Activated T-cell treated with anti-CD3 and anti-CD28 coated beads for 4 hours (primary cell): ENCODE results near the gene SHH.

Experiments
- DNase-seq: peaks from one replicate; pipeline ENCODE4 v3.0.0-alpha.2; 2020

Gene SHH

GRCh38 chr7:155811895-155812761 is at the start of gene SHH:
SHH (minus strand) TSS chr7:155812463; CDS start chr7:155812122, 341 bp downstream.
- no peak for DNase-seq

- DNase-seq = no peak
Observed at GRCh38 chr7:155861480-155861868, 49.2 kb upstream of the SHH start.

GRCh38 chr7:155860840-155861479 is 48.7 kb upstream of the SHH start:
- no peak for DNase-seq

- no peak for DNase-seq
Observed at GRCh38 chr7:155860461-155860839, 48.2 kb upstream of the SHH start.

GRCh38 chr7:155858521-155859061 is 46.3 kb upstream of the SHH start:
- no peak for DNase-seq

- DNase-seq = no peak
Observed at GRCh38 chr7:155857141-155857540, 44.9 kb upstream of the SHH start.

GRCh38 chr7:155856656-155857055 is 44.4 kb upstream of the SHH start:
- DNase-seq = no peak

- DNase-seq = no peak
Observed at GRCh38 chr7:155852426-155853301, 40.4 kb upstream of the SHH start.

GRCh38 chr7:155851892-155852291 is 39.6 kb upstream of the SHH start:
- DNase-seq = no peak

GRCh38 chr7:155850766-155851678 is 38.8 kb upstream of the SHH start:
- DNase-seq = no peak

- no peak for DNase-seq
Observed at GRCh38 chr7:155850001-155850436, 37.8 kb upstream of the SHH start.

- DNase-seq = no peak
Observed at GRCh38 chr7:155848691-155849669, 36.7 kb upstream of the SHH start.

GRCh38 chr7:155847821-155848435 is 35.7 kb upstream of the SHH start:
- no peak for DNase-seq

GRCh38 chr7:155846936-155847335 is 34.7 kb upstream of the SHH start:
- no peak for DNase-seq

GRCh38 chr7:155846156-155846555 is 33.9 kb upstream of the SHH start:
- DNase-seq = no peak

GRCh38 chr7:155845226-155845625 is 33.0 kb upstream of the SHH start:
- no peak for DNase-seq

GRCh38 chr7:155844526-155844925 is 32.3 kb upstream of the SHH start:
- DNase-seq = no peak

- no peak for DNase-seq
Observed at GRCh38 chr7:155844019-155844453, 31.8 kb upstream of the SHH start.

- DNase-seq = no peak
Observed at GRCh38 chr7:155843426-155844018, 31.3 kb upstream of the SHH start.
